ENCODE measurements around the gene FHL2. TPM values are rescaled to one million over a fixed set of nuclear protein-coding genes. Genes with fewer than 3 reads are reported as not detected.

Gene FHL2, protein sequence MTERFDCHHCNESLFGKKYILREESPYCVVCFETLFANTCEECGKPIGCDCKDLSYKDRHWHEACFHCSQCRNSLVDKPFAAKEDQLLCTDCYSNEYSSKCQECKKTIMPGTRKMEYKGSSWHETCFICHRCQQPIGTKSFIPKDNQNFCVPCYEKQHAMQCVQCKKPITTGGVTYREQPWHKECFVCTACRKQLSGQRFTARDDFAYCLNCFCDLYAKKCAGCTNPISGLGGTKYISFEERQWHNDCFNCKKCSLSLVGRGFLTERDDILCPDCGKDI
- 467 TPM for total RNA-seq
- long read RNA-seq, transcript FHL2-206 (6 exons, 1,367 nt) = minor isoform, 23 of 597 reads
- long read RNA-seq, transcript FHL2-204 (6 exons, 1,426 nt) = major isoform, 313 of 597 reads
- long read RNA-seq, transcript FHL2-201 (7 exons, 1,462 nt) = minor isoform, 22 of 597 reads
- long read RNA-seq, transcript FHL2-205 (6 exons, 1,531 nt) = minor isoform, 42 of 597 reads
- long read RNA-seq, partial matches to known transcripts = 77 of 597 reads
- long read RNA-seq, other reads (novel, unspliced or antisense) = 94 of 597 reads

DNA sequence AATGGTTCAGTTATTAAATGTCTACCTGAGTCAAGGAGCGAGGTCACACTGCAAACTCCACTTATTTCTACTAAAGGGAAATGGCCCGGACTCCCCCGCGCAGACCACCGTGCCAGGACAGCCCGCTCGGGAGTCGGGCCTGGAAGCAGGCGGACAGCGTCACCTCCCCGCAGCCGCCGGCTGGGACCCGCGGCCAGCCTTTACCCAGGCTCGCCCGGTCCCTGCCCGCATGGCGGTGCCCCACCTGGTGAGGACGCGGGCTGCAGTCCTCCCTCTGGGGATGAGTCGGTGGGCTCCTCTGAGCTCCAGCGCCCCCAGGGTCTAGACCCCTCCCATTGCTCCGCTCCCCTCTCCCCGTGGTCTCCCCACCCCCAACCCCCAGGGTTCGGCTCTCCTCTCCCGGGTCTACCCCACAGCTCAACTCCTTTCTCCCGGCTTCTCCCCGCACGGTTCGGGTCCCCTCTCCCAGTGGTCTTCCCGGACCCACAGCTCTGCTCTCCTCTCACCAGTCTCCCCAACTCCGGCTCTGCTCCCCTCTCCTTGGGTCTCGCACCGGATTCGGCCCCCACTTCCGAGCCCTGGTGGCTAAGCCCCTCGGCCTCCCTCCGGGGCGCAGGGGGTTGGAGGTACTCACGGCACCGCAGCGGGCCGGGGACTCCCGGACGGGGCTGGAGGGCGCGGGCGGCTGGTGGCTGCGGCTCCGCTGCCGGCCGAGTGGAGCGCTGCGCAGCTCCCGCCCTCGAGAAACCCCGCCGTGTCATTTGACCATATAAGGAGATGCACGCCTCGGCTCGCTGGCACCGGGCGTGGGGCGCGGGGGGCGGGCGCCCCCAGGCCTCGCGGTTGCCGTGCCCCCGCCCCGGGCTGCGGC, at the start of gene FHL2:
Gene FHL2 (minus strand): TSS at position 716 of the 871 bp plus-strand sequence. CDS start 12,535 bp downstream, outside the sequence.
- intact Hi-C loops (cut with DNase I) = loop anchor here (5.0 kb wide), 1 partner anchor 39 kb away; no protein-coding TSS in a partner anchor
- DNase-seq (ENCODE audit: low spot score) = peak; percentile 84

DNA sequence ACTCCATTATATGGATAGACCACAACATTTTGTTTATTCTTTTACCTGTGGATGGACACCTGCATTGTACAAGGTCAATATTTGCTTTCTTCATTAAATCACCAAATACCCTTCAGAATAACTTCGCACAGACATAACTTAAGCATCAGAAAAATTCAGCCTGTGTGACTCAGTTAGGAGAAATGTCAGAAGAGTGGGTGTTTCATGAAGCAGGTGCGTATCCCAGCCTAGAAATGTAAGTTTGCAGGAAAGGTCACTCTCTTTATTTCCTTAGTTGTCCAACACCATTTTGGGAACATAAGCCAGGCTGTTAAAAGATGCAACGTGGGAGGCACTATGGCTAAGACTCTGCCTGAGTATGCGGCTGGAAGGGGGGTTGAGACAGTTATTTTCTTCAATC, 48.6 kb upstream of the FHL2 start:
- DNase-seq (ENCODE audit: low spot score) = no peak
- intact Hi-C loops (cut with DNase I) = no loop called here

DNA sequence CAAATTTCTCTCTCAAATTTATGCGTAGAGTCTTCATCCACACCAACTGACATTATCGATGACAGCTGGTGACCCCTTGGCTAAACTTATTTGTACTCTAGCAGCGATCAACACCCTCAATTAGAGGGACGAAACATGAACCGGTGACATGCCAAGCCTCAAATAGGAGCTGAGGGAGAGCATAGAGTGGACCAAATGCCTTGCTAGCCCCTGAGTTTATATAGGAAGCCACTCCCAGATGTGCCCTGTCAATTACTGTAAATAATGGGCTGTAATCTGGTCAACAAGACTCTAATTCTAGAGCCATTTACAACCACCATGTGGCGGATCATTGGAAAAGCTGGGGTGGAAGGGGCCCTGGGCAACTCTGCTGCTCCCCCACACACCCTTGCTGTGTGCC, 47.6 kb upstream of the FHL2 start:
- intact Hi-C loops (cut with DNase I) = no loop called here
- DNase-seq (ENCODE audit: low spot score) = no peak

DNA sequence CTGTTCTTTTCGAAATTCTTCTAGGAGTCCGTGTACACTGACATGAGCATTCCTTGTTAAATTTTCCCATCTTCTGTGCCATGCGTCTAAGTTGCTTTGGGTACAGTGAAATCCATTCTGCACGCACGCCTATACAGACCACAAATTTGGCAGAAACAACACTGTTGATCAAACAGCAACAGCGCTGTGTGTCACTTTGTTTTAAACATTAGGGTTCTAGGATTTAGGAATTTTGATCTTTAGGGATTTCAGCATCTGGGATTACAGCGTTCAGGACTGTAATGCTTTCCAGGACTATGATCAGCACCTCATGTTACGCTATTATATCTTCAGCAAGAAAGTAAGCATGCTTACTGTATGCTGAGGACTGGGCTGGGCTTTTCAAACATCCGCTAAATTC, 47.1 kb upstream of the FHL2 start:
- DNase-seq (ENCODE audit: low spot score) = no peak
- intact Hi-C loops (cut with DNase I) = no loop called here

DNA sequence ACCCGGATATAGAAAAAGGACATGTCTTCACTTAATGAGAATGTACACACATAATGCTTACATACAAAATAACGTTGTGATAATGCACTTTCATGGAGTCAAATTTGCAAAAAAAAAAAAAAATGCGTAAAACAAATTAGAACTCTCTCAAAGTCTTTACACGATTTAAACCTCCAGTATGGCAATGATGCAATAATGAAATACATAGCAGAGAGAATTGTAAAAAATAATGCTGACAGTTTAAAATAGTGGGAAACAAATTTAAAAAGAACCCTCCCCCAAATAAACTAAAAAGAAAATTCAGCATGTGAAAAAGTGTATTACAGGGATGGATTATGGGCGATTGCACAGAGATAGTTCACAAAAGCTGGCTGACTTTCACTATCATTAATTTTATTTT, 46.6 kb upstream of the FHL2 start:
- intact Hi-C loops (cut with DNase I) = no loop called here
- no peak for DNase-seq (ENCODE audit: low spot score)

DNA sequence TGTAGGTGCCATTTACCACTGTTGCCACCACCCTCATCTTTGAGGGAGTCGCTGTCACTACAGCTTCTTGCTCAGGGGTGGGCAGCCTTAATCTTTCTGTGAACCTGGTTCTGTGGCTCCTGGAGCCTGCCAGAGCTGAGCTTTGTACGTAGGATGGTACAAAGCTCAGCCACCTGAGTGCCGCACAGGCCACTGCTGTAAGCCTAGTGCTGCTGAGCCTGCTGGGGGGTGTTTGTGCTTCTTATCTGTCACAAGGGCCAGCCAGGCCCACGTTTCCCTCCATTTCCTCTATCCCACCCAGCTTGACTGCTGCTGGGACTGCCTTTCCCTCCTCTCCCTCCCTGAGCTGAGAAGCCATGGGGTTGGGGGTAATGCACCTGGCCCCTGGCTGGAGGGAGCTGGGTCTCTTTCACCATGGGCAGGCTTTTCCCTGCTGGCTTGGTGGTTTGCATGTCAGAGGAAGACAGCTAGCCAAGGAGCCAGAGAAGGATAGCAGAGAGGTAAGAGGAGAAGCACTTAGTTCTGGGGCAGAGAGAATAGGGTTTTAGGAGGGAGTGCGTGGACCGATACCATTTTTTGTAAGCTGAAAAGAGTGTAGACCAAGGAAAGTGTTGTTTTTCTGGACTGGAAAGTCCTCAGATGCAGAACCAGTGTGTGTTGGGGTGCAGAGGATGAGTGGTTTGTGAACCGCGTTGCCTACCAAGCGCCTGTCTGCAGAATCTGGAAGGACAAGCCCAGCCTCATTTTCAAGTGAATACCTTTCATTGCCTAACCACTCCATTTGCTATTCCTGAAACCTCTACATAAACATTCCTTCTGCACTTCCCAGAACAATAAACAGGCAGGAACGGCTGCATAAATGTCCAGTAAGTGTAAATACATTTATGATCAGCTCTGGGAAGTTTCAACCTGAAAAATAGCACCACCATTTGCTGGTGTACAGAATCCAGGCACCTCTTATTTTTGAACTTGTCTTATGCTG, 45.1 kb upstream of the FHL2 start:
- DNase-seq (ENCODE audit: low spot score) = no peak
- intact Hi-C loops (cut with DNase I) = no loop called here

DNA sequence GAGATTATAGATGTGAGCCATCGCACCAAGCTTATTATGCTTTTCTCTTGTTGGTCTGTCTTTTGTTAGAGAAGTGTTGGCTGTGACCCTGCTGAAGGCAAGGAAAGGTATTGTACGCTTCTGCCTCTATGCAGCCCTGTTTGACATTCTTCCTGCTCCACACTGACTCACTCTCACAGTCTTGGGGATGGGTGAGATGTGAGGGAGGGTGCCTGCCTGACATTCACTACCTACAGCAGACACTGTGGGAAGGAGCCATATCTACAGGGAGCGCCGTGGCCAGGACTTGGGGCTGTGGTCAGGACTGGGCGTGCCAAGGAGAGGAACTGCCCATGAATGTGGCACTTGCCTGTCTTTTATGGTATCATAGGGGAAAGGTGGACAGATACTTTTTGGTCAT, 43.9 kb upstream of the FHL2 start:
- no peak for DNase-seq (ENCODE audit: low spot score)
- intact Hi-C loops (cut with DNase I) = no loop called here

DNA sequence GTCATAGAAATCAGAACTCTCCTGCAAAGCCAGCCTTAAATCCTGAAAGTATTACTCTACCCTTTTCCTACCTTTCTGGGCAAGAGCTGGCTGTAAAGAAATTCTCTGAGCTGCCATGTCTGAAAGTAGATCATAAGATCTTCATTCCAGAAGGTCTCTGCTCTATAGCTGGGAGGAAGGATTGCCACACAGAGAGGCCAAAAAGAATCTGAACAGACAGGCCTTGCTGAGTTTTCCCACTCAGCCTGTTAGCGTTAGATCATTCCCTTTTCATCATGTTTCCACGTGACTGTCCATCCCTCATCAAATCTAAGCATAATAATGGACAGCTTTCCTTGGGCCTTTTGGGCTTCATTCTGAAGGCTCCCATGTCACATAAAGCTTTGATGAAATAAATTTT, 43.2 kb upstream of the FHL2 start:
- intact Hi-C loops (cut with DNase I) = no loop called here

DNA sequence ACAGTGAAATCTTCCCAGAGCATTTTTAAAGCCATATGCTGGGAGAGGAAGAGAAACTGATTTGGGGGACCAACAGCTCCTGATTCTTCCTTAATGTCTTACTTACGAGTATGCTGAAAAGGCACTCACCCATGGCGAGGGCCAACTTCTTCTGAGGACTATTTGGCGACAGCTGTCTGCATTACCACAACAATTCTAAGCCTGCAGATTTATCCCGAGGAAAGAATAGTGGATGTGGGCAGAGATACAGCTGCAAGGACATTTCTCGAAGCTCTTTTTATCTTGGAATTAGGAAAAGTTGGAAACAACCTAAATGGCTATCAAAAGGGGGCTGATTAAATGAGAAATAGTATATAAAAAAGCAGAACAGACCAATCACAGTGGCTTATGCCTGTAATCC, 40.3 kb upstream of the FHL2 start:
- intact Hi-C loops (cut with DNase I) = loop anchor here (5.0 kb wide), 1 partner anchor 42 kb away; the partner anchor contains the start of gene FHL2
- DNase-seq (ENCODE audit: low spot score) = no peak

More for the DNA sequence above, 43.2 kb upstream of the FHL2 start:
- DNase-seq (ENCODE audit: low spot score) = no peak

DNA sequence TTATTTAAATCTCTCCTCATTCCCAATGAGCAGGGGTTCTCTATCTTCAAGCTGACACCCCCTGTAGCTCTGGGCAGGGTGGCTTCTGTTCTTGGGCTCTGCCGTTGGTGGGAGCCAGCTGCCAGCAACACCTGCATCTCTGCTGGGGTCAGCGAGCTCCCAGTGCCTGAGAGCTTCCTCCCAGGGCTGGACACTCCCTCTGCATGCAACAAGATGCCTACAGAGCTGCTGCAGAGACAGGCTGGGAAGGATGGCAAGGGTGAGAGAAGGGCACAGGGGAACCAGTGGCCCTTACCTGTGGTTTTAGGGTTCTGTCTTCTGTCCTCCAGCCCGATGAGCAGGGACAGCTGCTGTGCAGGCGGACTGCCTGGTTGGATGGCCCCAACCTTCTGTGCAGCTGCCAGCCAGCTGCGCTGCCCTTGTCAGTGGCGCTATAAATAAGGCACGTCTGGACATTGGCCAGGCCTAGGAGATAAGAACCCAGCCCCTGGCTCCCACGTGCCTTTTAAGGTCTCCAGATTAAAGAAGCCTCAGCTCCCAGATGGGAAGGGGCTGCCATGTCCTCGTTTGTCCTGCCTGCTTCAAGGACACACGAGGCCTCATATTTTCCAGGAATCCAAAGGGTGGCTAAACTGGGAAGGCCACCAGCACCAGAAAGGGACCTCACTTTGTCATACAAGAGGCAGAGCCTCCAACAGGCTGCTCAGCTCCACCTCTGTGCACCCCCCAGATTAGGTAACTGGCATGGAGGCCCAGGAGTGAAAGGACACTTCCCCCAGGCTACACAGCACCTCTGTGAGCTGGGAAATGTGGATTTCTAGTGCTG, 39.5 kb upstream of the FHL2 start:
- peak; percentile 87 for DNase-seq (ENCODE audit: low spot score)
- intact Hi-C loops (cut with DNase I) = loop anchor here (1.0 to 5.0 kb wide), 3 partner anchors 41 to 77 kb away; partner anchors contain the start of gene FHL2

DNA sequence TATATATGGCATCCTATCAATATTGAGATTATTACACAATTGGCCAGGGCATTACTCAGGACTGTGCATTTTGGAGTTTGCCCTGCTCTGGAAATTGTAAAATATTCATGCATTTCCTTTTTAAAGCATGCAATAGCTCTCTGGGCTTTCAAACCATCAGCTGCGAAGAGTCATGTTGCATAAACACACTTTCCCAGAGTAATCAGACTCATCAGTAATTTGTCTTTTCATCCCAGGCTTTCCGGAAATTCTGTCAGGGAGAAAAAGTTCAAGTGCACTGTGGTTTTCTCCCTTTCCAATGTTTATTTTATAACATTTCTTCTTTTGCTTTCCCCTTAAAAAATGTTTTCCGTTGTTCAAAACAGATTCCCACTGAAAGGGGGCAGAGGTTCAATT, 38.9 kb upstream of the FHL2 start:
- intact Hi-C loops (cut with DNase I) = loop anchor here (1.0 to 5.0 kb wide), 3 partner anchors 40 to 78 kb away; partner anchors contain the start of gene FHL2
- no peak for DNase-seq (ENCODE audit: low spot score)

DNA sequence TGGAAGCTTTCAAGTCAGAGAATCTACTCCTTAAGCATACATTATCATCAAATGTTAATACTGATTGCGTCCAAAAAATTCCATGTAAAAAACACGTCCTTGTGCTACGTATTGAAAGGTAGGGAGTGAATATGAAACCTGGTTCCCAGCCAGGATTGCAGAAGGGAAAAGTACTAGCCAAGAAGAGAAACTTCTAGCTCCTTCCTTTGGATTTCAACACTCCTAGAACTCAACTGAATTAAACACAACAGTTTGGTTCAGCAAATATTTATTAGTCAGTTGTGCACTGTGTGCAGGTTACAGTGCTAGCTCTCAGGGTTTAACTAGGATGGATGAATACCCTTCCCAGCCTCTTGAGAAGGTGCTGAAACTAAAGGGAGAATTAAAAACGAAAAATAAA, 33.9 kb upstream of the FHL2 start:
- intact Hi-C loops (cut with DNase I) = loop anchor here (2.0 kb wide), 1 partner anchor 24 kb away; no protein-coding TSS in a partner anchor
- DNase-seq (ENCODE audit: low spot score) = no peak

DNA sequence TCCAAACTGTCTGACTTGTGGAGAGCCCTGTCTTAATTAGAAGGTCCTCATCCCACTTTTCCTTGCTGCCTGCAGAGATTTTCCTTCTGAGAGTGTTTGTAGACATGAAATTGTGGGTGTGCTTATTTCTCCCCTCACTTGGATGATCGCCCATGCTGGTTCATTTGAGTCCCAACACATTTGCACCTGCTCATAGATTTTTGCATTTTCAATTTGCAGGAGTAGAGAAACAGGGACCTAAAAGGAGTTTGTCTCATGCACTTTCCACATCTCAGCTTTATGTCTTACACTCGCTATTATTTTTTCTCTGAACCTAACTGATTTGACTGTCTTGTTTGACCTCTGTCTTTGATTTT, 33.2 kb upstream of the FHL2 start:
- DNase-seq (ENCODE audit: low spot score) = no peak
- intact Hi-C loops (cut with DNase I) = loop anchor here (2.0 kb wide), 1 partner anchor 23 kb away; no protein-coding TSS in a partner anchor

DNA sequence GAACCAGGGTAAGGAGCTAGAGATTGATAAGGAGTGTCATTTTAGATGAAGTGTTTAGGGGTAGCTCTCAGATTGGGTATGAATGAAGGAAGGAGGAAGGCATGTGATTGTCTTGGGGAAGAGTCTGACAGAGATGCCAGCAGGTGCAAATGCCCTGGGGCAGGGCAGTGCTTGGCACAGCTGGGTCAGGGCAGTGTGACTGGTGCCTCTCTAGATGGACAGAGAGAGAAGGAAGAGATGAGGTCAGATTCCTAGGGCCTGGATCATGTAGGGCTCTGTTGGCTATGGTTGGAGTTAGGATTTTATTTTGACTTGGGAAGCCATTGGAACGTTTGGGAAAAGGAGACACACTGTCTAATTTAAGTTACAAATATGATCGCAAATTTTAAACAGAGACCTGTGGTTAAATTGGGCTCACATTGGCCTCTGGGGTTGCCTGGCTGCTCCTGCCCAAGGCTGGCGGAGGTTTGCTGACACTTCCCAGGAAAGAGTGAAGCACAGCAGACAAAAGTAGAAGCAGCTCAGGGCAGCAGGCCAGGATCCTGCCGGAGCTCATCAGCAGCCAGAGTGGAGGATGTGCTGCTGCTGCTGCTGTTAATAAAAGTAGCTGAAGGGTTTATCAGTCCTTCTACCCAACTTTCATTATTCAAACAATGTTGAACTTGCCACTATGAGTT, 32.7 kb upstream of the FHL2 start:
- intact Hi-C loops (cut with DNase I) = loop anchor here (2.0 kb wide), 1 partner anchor 23 kb away; no protein-coding TSS in a partner anchor
- peak; percentile 90 for DNase-seq (ENCODE audit: low spot score)

DNA sequence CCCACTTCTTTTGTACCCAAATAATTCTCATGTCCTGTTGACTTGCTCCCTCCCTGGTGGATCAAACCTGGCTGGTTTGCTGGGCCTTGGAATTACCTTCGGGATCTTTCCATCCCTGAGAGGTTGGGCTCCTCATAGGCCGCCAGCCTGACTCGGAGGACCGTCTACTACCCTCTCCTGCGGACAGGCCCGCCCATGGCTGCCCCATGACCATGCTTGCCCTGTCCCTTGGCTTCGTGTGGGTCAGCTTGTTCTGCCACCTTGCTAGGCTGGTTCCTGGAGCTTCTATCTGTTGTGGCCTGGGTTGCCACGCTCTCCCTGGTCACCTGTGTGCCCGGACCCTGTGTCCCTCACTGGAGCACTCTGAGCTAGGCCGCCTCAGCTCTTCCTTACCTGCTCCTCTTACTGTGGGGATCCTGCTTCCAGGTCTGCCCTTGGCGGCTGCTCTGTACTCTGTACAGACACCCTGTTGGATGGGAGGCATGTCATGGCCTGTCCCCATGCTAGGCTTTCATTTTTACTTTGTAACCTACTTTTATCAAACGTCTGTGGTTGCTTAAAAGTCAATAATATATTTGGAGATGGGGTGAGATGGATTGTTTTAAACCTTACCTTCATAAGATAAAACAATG, 29.7 kb upstream of the FHL2 start:
- intact Hi-C loops (cut with DNase I) = no loop called here

DNA sequence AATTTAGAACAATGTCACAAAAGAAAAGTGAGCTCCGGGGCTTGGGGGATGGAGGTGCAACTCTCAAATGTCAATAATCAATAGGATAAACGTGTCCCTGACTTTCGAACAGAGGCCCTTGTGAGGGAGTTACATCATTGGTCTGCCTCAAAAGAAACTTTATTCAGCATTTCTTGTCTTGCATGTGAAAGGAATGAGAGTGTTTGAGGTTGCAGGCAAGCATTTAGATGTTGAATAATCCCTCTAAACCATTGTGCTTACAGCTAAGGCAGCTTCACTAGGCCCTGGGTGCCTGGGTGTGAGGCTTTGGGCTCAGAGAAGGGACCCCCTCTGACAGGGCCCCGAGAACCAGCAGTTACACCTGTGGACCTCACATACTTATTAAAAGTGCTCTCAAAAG, 28.6 kb upstream of the FHL2 start:
- intact Hi-C loops (cut with DNase I) = no loop called here
- no peak for DNase-seq (ENCODE audit: low spot score)

More for the DNA sequence above, 29.7 kb upstream of the FHL2 start:
- DNase-seq (ENCODE audit: low spot score) = no peak
